ENCODE data around the gene FRMPD1.
A peak's percentile ranks its signal among the peaks of the same experiment; 100 is the strongest.

Gene FRMPD1

DNA sequence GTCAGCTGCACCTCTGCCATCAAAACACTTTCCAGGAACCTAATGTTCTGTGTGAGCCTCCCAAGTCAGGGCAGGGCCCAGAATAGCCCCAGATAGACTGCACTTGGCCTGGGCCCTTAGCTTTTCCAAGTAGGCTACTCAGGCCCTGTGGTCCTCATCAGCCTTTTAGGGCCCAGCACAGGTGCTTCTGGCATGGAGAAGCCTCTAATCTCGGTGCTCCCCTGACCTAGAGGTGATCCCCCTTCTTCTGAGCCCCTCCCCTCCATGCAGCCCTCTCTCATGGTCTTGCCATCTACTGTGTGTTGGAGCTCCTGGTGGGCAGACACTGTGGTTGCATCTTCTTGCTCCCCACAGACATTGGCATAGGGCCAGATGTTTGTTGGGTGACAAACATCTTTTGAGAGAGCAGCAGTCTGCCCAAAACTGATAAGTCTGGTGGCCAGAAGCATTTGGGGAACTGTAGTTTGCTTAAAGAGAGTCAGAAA is 28.1 kb downstream of the FRMPD1 start:
- no peak for TF ChIP-seq GATA3 (IDR thresholded peaks at IDR 0.05; ENCODE audit: low read depth, low read length)

DNA sequence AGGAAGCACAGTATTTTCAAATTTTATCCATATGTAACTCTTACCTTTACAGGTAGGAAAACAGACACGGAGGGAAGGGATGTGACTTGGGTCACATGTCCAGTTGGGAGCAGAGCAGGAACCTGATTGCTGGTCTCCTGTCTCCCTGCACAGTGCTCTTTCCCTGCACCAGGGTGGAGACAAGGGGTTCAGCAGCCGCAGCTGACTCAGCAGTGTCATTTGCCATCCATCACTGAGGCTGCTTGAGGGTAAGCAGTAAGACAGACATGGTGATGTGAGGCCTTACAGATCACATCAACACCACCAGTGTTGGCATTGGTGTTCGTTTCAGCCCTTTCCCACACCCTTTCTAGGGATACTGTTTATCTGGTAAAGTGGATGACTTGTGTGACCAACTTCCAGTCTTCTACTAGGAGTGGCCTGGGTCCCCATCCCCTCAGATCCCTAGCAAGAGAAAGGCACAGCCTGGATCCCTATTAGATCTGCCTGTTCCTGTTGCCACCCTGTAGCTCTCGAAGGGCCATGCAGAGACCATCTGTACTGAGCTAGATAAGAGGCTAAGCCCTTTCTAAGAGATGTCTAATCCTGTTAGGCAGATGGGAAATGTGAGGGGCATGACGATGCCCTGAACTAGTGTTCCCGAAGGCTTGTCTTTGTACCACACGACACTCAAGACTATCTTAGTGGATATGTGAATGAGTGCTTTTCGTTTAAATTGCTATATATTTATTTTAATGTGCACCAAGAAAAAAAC is 29.1 kb downstream of the FRMPD1 start:
- TF ChIP-seq GATA2 (IDR thresholded peaks at IDR 0.05; ENCODE audit: low read depth, low read length) (peak; percentile 59; the same call in 1 of the 2 replicates), GATA3 (IDR thresholded peaks at IDR 0.05; ENCODE audit: low read depth, low read length) (no peak)

DNA sequence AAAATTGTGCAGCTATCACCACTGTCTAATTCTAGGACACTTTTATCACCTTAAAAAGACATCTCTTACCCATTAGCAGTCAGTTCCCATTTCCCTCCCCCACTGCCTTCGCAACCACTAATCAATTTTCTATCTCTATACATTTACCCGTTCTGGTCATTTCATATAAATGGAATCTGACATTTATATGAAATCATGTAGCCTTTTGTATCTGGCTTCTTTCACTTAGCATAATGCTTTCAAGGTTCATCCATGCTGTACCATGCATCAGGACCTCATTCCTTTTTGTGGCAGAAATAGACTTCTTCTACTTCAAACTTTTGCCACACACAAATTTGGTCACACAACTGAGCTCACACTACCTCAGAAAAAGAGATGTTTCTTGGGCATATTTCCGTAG is 32.2 kb downstream of the FRMPD1 start:
- TF ChIP-seq GATA2 (IDR thresholded peaks at IDR 0.05; ENCODE audit: low read depth, low read length): no peak
- TF ChIP-seq GATA3 (IDR thresholded peaks at IDR 0.05; ENCODE audit: low read depth, low read length): peak; percentile 42; the same call in 1 of the 2 replicates

DNA sequence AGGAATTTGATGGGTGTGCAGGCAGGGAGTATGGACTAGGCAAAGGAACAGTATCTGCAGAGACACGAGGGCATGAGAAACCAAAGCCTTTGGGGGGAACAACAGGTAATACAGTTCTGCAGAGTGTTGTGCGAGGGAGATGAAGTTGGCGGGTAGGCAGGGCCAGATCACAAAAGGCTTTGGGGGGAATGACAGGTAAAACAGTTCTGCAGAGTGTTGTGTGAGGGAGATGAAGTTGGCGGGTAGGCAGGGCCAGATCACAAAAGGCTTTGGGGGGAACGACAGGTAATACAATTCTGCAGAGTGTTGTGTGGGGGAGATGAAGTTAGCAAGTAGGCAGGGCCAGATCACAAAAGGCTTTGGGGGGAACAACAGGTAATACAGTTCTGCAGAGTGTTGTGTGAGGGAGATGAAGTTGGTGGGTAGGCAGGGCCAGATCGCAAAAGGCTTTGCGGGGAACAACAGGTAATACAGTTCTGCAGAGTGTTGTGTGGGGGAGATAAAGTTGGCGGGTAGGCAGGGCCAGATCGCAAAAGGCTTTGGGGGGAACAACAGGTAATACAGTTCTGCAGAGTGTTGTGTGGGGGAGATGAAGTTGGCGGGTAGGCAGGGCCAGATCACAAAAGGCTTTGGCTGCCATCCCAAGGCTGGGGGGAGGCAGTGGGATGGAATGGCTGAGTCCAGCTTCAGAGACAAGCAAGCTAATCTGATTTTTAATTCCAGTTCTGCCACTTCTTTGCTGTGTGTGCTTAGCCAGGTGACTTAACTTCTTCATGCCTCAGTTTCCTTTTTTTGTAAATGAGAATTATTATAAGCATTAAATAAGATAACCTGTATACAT is 33.0 kb downstream of the FRMPD1 start:
- TF ChIP-seq GATA3 (IDR thresholded peaks at IDR 0.05; ENCODE audit: low read depth, low read length): no peak
- no peak for TF ChIP-seq GATA2 (IDR thresholded peaks at IDR 0.05; ENCODE audit: low read depth, low read length)

DNA sequence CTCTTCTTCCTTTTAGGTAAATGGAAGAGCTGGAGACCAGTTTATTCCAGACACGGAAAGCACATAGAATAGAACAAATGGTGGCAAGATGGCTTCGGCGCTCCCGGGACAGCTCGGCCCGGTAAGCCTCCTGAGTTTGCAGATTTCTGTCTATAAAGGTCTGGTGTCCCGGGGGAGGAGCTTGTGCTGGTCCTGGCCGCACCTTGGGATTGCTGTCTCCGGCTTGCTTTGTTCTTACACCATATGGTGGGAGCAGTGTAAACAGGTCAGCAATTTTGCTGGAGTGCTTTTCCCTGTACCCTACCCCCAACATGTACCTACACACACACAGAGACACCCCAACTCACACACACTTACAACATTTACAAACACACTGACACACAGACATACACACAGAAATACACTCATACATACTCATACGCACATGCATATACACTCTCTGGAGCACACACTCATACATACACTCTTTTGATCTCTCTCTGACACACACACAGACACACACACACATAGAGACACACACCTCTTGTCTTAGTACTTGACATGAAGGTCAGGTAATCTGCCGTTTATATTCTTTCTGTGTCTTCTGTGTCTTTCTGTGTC is 42.0 kb downstream of the FRMPD1 start:
- TF ChIP-seq GATA2 (IDR thresholded peaks at IDR 0.05; ENCODE audit: low read depth, low read length) (no peak), GATA3 (IDR thresholded peaks at IDR 0.05; ENCODE audit: low read depth, low read length) (no peak)

DNA sequence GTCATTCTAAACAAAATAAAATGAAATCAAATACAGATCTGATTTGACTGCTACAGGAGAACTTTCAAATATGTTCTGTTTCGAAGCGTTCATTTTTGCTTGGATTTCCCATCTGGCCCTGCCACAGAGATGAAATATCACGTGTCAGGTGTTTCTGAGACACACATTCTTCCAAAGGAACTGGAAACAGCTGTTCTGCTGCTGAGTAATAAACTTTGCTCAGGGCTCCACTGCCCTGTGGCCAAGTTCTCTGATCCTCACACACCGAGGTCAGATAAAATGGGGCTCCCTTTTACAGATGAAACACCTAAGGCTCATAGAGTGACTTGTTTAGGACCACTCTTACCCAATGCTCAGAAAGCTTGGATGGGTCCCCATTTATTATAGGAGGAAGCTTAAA is 42.5 kb downstream of the FRMPD1 start:
- no peak for TF ChIP-seq GATA2 (IDR thresholded peaks at IDR 0.05; ENCODE audit: low read depth, low read length)
- TF ChIP-seq GATA3 (IDR thresholded peaks at IDR 0.05; ENCODE audit: low read depth, low read length): no peak

DNA sequence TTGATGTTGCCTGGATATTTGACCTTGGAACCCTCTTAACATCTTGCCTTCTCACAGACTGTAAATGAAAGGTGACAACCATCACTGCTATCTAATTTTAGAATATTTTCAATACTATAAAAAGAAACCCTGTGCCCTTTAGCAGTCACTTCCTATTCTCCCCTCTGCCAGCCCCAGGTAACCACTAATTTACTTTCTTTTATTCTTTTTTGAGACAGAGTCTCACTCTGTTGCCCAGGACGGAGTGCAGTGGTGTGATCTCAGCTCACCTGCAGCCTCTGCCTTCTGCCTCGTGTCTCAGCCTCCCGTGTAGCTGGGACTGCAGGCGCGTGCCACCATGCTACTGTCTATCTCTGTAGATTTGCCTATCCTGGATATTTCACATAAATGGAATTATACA is 43.6 kb downstream of the FRMPD1 start:
- no peak for TF ChIP-seq GATA2 (IDR thresholded peaks at IDR 0.05; ENCODE audit: low read depth, low read length)
- TF ChIP-seq GATA3 (IDR thresholded peaks at IDR 0.05; ENCODE audit: low read depth, low read length): no peak

DNA sequence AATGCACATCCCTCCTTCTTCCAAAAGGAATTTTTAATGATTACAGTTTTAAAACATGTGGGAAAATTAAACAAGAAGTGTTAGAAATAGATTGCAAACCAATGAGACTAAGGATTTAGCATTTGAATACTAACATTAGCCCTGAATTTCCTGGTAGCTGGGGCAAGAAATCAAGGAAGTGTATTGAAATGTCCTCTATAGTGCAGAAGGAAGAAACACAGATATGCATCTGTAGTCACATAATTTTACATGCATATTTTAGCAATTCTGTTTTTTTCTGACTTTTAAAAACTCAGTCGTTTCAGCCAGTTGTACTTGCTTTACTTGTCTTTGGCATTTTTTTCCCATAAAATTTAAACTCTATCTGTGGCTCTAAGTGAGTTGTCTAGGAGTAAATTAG is 45.8 kb downstream of the FRMPD1 start:
- TF ChIP-seq GATA3 (IDR thresholded peaks at IDR 0.05; ENCODE audit: low read depth, low read length): no peak
- no peak for TF ChIP-seq GATA2 (IDR thresholded peaks at IDR 0.05; ENCODE audit: low read depth, low read length)

DNA sequence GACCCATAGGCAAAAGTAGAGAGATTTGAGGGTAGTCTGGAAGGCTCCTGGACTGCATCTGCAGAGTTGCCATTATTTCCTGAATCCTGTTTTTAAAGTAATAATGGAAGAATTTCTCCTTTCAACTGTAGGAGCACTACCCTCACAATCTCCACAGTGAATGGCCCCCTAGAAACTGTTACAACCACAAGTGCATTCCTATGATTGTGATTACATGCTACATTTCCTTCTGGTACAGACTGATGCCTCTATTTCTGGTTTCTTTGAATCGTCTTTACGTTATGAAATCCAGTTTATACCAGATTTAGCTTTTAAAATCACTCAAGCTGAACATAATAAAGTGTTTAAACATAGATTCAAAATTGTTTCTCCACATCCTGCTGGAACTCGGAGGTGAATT is 49.4 kb downstream of the FRMPD1 start:
- TF ChIP-seq GATA3 (IDR thresholded peaks at IDR 0.05; ENCODE audit: low read depth, low read length): no peak
- no peak for TF ChIP-seq GATA2 (IDR thresholded peaks at IDR 0.05; ENCODE audit: low read depth, low read length)

DNA sequence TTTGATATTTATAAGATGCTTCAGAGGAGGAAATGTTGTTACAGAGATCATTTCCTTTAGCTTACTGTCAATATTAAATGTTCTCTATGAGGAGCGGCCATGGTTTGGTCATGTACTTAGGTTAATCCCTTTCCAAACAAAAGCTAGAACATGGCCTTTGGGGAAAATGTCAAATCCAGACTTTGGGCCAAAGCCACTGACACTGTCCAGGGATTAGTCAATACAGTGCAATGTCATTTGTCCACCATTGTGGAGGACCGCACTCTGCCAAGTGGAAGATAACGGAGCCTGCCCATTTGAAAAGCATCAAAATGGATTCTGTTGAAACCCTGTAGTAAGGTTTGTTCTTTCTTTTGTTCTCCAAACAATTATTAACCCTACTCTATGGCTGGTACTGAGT is 50.1 kb downstream of the FRMPD1 start:
- TF ChIP-seq GATA2 (IDR thresholded peaks at IDR 0.05; ENCODE audit: low read depth, low read length): no peak
- no peak for TF ChIP-seq GATA3 (IDR thresholded peaks at IDR 0.05; ENCODE audit: low read depth, low read length)

DNA sequence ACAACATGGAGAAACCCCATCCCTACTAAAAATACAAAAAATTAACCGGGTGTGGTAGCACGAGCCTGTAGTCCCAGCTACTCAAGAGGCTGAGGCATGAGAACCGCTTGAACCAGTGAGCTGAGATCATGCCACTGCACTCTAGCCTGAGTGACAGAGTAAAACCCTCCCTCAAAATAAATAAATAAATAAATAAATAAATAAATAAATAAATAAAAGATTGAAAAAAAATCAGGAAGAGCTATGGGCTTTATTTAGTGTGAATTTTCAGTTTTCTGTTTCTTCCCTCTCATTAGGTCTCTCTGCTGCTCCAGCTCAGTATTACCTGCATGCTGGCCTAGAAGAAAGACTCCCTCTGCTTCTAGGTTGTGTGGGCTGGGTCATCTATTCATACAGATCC is 55.0 kb downstream of the FRMPD1 start:
- TF ChIP-seq GATA3 (IDR thresholded peaks at IDR 0.05; ENCODE audit: low read depth, low read length) (no peak), GATA2 (IDR thresholded peaks at IDR 0.05; ENCODE audit: low read depth, low read length) (no peak)

DNA sequence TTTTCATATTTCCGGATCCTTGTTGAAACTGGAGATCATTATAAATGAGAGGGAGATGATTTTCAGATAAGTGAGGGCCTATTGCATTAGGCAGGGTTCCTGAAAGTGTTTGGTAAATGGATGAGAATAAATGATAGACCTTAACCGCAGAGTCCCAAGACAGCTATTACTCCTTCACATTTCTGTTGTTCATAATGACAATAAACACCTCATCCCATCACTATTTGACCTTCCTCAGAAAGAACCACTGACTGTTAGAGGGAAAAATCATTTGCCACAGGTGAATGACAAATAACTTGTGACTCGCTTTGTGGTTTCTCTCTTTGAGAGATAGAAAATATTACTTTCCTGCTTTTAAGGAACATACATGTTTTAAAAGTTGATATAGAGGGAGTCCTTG is 55.5 kb downstream of the FRMPD1 start:
- no peak for TF ChIP-seq GATA2 (IDR thresholded peaks at IDR 0.05; ENCODE audit: low read depth, low read length)
- TF ChIP-seq GATA3 (IDR thresholded peaks at IDR 0.05; ENCODE audit: low read depth, low read length): no peak

DNA sequence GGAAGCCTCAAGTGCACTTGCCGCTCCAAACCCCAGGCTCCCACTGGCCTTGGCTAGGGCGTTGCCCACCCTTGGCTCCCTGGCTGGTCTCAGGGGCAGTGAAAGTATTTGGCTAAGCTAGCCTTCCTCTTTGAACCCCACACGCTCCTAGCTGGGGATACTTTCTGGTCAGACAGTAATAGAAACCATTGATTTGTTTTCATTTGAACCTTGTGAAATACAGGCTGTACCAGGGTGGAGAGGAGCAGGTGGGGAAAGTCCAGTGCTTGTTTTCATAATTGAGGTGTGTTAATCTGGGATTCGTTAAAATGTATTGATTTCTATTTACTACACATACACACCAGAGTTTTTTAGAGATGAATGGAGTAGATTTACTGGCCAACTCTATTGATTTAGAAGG is 57.0 kb downstream of the FRMPD1 start:
- TF ChIP-seq GATA2 (IDR thresholded peaks at IDR 0.05; ENCODE audit: low read depth, low read length): no peak
- no peak for TF ChIP-seq GATA3 (IDR thresholded peaks at IDR 0.05; ENCODE audit: low read depth, low read length)

DNA sequence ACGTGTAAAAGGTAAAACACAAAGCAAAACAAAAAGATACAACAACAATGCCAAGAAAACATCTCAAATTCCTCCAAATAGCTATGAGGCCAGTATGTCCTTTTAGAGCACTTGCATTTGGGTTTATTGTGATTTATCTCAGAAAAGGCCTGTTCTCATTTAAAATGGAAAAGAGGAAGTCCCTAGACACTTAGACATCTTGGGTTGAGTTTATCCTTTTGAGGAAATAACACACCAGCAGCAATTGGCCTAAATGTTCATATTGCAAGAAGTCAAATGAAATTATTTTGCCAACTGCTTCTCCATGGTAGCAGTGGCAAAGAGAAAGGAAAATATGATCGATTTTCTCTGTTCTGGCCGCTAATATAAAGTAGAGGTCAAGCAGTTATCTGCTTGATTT is 59.3 kb downstream of the FRMPD1 start:
- no peak for TF ChIP-seq GATA2 (IDR thresholded peaks at IDR 0.05; ENCODE audit: low read depth, low read length)
- TF ChIP-seq GATA3 (IDR thresholded peaks at IDR 0.05; ENCODE audit: low read depth, low read length): no peak

All from SH-SY5Y (cell line).